GM03348 (cell line): ENCODE data around the gene INPP5A.

Experiments used
- DNase-seq: peaks from one replicate; pipeline ENCODE4 v3.0.0; 2012; ENCODE audit warnings: low spot score

INPP5A gene

GRCh38 chr10:132536877-132537683 is 507 bp upstream of the INPP5A start:
- peak; percentile 100 for DNase-seq

DNA sequence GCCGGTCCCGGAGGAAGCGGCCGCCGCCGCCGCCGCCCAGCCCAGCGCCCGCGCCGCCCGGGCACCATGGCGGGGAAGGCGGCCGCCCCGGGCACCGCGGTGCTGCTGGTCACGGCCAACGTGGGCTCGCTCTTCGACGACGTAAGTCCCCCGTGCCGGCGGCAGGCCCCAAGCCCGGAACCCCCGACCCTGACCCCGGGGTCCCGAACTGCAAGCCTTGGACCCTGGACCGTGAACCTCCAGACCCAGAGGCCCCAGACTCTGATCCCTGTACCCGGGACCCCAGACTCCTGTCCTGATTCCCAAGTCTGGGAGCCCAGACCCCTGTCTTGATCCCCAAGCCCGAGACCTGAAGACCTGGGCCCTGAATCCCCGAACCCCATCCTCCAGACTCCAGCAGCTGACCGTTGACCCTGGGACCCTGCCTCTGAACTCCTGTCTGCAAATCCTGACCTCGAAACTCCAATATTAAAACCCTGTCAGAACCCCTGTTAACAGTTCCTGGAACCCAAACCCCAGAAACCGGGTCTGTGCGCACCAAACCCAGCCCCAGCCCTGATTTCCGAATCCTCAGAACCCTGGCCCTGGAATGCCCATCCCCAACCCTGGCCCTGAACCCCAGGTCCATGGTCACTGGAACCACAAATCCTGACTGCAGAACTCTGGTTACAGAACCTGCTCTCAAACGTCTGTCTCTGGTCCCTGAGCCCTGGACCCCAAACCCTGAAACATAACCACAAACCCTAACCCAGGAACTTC is 623 bp downstream of the INPP5A start:
- no peak for DNase-seq

DNA sequence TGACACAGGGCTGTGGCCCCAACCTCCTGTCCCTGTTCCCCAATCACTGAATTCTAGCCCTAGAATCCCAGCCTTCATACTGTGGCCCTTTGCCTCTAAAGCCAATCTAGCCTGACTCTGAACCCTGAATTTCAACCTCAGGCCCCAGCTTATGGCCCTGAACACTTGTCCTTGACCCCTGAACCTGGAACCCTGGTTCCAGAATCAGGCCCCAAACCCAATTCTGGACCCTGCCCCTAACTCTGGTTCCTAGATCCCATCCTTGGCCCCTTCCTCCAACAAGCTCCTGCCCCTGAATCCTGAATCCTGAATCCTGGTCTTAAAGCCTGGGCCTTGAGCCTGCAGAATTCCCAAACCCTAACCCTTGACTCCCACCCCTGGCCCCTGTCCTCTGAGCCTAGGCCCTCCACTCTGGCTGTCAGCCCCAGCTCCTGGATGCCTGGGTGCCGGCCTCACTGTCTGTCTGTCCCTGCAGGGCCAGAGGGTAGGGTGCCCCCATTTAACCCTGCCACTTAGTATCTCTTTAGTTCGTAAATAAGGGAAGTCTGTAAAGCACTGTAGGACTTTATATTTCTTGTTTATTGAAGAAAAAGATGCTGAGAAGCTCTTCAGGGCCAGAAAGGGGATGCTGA is 1.3 kb downstream of the INPP5A start:
- no peak for DNase-seq

DNA sequence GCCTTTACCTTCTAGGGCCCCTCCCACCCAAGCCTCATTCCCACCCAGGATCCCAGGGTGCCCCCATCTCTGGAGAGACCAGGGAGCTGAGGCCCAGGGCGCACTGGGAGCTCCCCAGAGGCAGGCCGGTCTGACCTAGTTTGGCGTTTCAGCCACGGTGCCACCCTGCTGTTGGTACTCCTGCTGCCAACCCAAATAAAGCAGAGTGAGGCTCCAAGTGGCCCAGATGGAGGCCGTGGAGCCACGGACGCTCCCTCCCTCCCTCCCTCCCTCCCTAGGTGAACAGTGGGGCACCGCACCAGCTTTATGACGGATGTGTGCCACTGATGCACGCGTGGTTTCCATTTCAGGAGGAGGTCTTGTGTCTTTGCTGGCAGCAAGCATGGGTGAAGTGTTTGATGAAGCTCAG is 1.8 kb downstream of the INPP5A start:
- no peak for DNase-seq

- peak; percentile 58 for DNase-seq
Observed at GRCh38 chr10:132539894-132540293, 2.3 kb downstream of the INPP5A start.

DNA sequence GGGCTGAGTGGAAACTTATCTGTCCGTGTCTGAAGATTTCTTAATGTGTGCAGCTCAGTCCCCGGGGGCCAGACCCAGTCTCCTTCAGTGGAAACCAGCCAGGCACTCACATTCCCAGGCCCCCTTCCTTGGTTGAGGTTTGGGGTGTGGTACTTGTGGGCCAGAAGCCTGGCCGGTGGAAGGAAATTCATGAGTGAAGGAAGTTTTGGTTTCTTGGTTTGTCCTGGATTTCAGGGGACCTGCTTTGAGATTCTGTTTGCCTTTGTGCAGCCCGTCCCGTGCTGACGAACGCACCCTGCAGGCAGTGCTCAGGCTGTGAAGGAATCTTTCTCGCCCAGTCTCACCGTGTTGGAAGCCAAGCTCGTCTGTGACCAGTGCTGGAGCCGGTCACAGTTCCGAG is 2.9 kb downstream of the INPP5A start:
- peak; percentile 63 for DNase-seq

- no peak for DNase-seq
Observed at GRCh38 chr10:132541129-132541528, 3.5 kb downstream of the INPP5A start.

DNA sequence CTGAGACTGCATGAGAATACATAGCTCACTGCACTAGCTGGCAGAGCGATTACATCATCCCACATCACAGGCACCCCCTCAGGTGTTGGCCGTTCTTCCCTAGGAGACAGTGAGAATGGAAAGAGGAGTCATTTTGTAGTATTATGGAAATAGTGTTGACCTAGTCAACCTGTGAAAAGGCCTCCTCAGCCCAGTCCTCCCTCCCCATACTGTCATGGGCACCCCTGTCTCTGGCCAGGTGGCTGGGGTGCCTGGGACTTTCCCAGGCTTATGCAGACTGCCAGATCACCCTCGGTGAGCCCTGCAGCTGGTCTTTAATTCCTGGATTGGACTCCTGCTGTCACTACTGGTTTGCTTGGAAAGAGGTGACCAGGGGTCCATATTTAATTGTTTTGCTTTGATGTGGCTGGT is 4.0 kb downstream of the INPP5A start:
- DNase-seq = no peak

DNA sequence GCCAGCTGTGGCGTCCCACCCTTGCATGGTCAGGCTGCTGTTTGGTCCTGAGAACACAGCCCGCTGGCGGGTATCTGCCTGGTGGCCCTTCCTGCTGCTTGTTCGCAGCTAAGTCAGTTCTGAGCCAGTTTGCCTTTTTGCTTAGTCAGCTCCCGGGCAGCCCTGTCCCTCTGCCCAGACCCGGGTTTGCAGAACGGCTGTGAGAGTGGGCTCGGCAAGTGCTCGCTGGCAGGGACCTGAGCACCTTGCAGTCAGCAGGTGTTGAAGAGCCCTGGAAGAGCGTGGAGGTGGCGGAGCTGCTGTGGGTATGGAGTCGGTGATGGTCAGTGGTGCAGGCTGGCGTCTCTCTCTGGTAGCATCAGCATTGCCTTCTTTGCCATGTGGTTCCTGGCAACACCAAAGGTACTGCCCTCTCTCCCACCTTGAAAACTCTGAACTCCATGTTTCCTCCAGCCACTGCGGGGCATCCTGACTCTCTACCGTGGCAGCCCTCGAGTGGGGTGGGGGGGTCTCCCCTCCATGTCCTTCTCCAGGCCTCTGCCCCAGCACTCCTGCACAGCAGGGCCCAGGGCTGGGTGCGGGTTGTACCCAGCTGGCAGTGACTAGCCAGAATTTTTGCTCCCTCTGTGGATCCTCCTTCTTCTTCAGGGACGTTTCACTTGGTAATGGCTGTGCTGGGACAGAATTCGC is 4.6 kb downstream of the INPP5A start:
- no peak for DNase-seq

GRCh38 chr10:132542819-132543218 is 5.2 kb downstream of the INPP5A start:
- DNase-seq = no peak

GRCh38 chr10:132543916-132544743 is 6.5 kb downstream of the INPP5A start:
- no peak for DNase-seq

- DNase-seq = no peak
Observed at GRCh38 chr10:132544744-132545658, 7.4 kb downstream of the INPP5A start.

- no peak for DNase-seq
Observed at GRCh38 chr10:132545659-132546367, 8.2 kb downstream of the INPP5A start.

DNA sequence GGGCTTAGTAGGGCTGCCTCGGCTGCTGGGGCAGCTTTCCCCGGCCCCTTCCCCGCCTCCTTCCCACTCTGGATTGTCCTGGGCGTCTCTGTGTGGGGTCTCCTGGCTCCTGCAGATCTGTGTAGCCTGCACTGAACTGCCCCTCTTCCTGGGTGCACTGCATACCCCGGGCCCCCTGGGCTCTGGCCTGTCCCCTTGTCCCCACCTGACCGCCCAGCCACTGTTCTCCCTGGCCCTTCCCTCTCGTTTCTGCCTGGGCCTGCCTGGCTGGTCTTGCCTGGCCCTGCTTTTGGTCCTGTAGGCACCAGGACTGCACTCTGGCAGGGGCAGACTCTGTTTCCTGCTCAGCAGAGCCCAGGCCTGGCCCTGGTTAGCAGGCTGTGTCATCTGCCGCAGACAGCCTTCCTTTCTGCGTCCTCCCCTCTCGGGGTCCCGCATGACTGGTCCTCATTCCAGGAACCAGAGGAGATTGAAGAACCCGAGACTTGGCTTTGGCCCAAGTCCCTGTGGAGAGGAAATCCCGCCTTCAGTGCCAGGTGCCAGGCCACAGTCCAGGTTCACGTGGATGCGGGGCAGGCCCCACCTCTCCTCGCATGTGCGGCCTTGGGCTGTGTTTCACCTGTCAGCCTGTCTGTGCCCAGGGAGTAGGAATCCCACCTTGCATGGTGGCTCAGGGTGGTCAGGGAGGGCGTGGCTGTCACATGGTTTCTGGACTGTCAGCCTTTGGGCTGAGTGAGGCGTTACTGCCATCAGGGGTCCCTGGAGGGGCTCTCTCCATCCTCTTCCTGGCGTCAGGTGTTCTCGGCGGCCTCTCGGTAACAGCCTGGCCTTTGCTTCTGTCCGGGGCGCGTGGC is 9.2 kb downstream of the INPP5A start:
- DNase-seq = no peak

GRCh38 chr10:132547421-132547861 is 9.9 kb downstream of the INPP5A start:
- DNase-seq = no peak

GRCh38 chr10:132548106-132548823 is 10.7 kb downstream of the INPP5A start:
- no peak for DNase-seq

GRCh38 chr10:132548869-132549268 is 11.3 kb downstream of the INPP5A start:
- DNase-seq = no peak

DNA sequence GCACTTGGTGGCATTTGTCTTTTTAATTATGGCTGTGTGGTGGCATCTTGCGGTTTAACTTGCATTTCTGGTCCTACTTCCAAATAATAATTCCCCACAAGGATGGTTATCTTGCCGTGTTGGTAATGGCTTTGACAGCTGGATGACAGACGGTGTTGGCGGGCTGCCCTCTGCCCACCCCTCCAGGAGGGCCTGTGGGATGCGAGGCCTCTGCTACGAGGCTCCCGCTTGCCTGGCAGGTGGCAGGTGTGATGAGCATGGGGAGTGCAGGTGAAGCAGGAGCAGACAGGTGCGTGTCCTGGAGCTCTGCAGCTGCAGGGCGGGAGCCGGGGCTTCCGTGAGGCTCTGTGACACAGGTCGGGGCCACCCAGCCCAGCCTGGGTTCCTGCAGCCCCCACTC is 11.8 kb downstream of the INPP5A start:
- DNase-seq = no peak
